ENCODE data around the gene OBSL1.

DNA sequence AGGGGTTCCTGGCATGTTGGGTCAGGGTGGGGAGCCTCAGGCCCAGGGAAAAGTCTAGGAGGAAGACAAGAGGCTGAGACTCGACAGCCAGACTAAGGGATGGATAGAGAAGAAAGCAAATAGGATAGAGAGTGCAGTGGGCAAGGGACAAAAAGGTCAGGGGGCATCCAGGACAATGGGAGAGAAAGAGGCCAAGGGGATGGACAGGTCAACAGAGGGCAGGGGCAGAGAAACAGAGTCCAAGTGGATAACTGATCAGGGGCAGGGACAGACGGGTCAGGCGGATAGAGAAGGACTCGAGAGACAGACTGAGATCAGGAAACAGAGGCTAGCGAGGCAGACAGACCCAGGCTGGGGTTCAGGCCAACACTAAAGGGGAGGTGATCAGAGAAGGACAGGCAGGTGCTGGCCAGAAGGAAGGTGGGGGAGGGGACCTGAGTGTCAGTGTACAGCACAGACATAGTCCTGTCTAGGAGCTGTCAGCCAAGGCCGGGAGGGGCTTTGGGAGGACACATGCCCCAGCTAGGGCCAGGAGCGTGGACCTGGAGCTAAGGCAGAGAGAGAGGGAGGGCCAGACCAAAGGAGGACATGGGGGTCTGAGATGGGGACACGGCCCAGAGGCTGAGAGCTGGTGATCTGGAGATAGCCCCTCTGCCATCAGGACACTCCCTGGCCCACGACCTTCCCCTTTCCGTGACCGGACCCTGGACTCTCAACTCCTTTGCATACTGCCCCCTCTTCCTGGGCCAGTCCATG lies 44.8 kb downstream of the OBSL1 start:
- no peak for TF ChIP-seq TBL1XR1 (IDR thresholded peaks at IDR 0.05; ENCODE audit: low read depth, low read length)
- no peak for TF ChIP-seq ATF2 (IDR thresholded peaks at IDR 0.05; ENCODE audit: low read length)
- no peak for TF ChIP-seq RFX5 (IDR thresholded peaks at IDR 0.05; ENCODE audit: low read depth, low read length)
- TF ChIP-seq JUNB (IDR thresholded peaks at IDR 0.05): no peak
- TF ChIP-seq NFIC (IDR thresholded peaks at IDR 0.05; ENCODE audit: low read depth, low read length): no peak
- TF ChIP-seq YY1 (IDR thresholded peaks at IDR 0.05; ENCODE audit: low read depth, low read length): no peak
